HEK293T (cell line): Measurements from ENCODE around the gene RAD51B.

ENCODE experiments used
- CTCF ChIA-PET: fragments of 350-600 bp; formaldehyde crosslinking; extraction: SDS; loops from one replicate; lab custom pipeline; 2021; ENCODE audit warnings: antibody characterized with exemption, inconsistent platforms; lab: Yijun Ruan, JAX
- POLR2A ChIA-PET: fragments of 350-600 bp; formaldehyde crosslinking; extraction: SDS; loops from one replicate; lab custom pipeline; 2020; ENCODE audit warnings: antibody characterized with exemption, inconsistent platforms; lab: Yijun Ruan, JAX
- DNase-seq: peaks from one replicate; pipeline ENCODE4 v3.0.0; 2012; ENCODE audit warnings: mixed read lengths; ENCODE audit errors: extremely low spot score
- ARNT ChIP-seq: fragments of 450-650 bp; IDR thresholded peaks from 2 replicates; pipeline ENCODE4 v1.6.1; 2017; ENCODE audit warnings: mild to moderate bottlenecking
- BHLHE40 ChIP-seq: fragments of 450-650 bp; IDR thresholded peaks from 2 replicates; pipeline ENCODE4 v1.6.1; 2016; ENCODE audit warnings: mild to moderate bottlenecking, moderate library complexity, borderline replicate concordance
- CTBP1 ChIP-seq: fragments of 450-650 bp; IDR thresholded peaks from 2 replicates; pipeline ENCODE4 v1.6.1; 2016; ENCODE audit warnings: borderline replicate concordance
- ELF4 ChIP-seq: fragments of 450-650 bp; IDR thresholded peaks from 2 replicates; pipeline ENCODE4 v1.6.1; 2017; ENCODE audit warnings: antibody characterized with exemption
- FOXA1 ChIP-seq: fragments of 450-650 bp; IDR thresholded peaks from 2 replicates; pipeline ENCODE4 v1.6.1; 2016; ENCODE audit warnings: mild to moderate bottlenecking
- FOXK2 ChIP-seq: fragments of 450-650 bp; IDR thresholded peaks from 2 replicates; pipeline ENCODE4 v1.6.1; 2016; ENCODE audit warnings: mild to moderate bottlenecking
- FOXM1 ChIP-seq: fragments of 450-650 bp; IDR thresholded peaks from 2 replicates; pipeline ENCODE4 v1.6.1; 2017; ENCODE audit warnings: mild to moderate bottlenecking, borderline replicate concordance
- HDGF ChIP-seq: fragments of 450-650 bp; IDR thresholded peaks from 2 replicates; pipeline ENCODE4 v1.6.1; 2017; ENCODE audit warnings: antibody characterized with exemption, borderline replicate concordance
- L3MBTL2 ChIP-seq: fragments of 450-650 bp; conservative IDR thresholded peaks from 2 replicates; pipeline ENCODE4 v1.6.1; 2016; ENCODE audit warnings: mild to moderate bottlenecking
- LEF1 ChIP-seq: fragments of 450-650 bp; IDR thresholded peaks from 2 replicates; pipeline ENCODE4 v1.6.1; 2017; ENCODE audit warnings: mild to moderate bottlenecking, borderline replicate concordance
- NFRKB ChIP-seq: fragments of 450-650 bp; IDR thresholded peaks from 2 replicates; pipeline ENCODE4 v1.6.1; 2016; ENCODE audit warnings: mild to moderate bottlenecking, moderate library complexity
- PKNOX1 ChIP-seq: fragments of 450-650 bp; IDR thresholded peaks from 2 replicates; pipeline ENCODE4 v1.6.1; 2016
- SP1 ChIP-seq: fragments of 450-650 bp; IDR thresholded peaks from 2 replicates; pipeline ENCODE4 v1.6.1; 2017
- SUZ12 ChIP-seq: fragments of 450-650 bp; IDR thresholded peaks from 2 replicates; pipeline ENCODE4 v1.6.1; 2016; ENCODE audit warnings: mild to moderate bottlenecking
- TARDBP ChIP-seq: fragments of 450-650 bp; IDR thresholded peaks from 2 replicates; pipeline ENCODE4 v1.6.1; 2016
- ZNF384 ChIP-seq: fragments of 450-650 bp; IDR thresholded peaks from 2 replicates; pipeline ENCODE4 v1.6.1; 2016

RAD51B gene

GRCh38 chr14:68594737-68595380 lies 775.3 kb downstream of the RAD51B start:
- TF ChIP-seq TARDBP (no peak), PKNOX1 (no peak), ARNT (no peak), NFRKB (no peak), ZNF384 (no peak), FOXK2 (no peak), L3MBTL2 (no peak), SUZ12 (no peak), FOXA1 (no peak), CTBP1 (no peak), SP1 (no peak), ELF4 (no peak), BHLHE40 (no peak), HDGF (no peak), FOXM1 (no peak), LEF1 (no peak)
- CTCF ChIA-PET = no interaction called here
- POLR2A ChIA-PET = no interaction called here
- DNase-seq = no peak

GRCh38 chr14:68596211-68596610 lies 776.6 kb downstream of the RAD51B start:
- CTCF ChIA-PET = no interaction called here
- no peak for DNase-seq
- POLR2A ChIA-PET = no interaction called here
- TF ChIP-seq FOXM1 (no peak), TARDBP (no peak), SUZ12 (no peak), L3MBTL2 (no peak)

DNA sequence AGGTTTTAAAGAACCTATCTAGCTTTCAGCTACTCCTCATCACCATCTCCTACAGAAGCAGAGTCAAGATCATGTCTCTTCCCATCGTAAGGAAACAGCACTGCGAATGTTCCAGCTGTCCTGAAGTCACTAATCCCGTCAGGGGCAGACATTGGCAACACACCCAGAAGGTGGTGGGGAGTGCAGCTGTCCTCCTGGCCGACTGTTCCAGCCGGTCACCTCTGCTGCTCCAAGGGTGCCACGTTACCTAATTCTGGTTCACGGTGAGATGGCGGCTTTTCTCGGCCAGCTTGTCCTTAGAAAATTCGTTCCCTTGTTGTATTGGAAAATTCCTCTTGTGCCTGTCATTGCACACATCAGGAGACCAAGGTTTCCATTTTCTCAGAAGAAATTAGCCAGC lies 777.1 kb downstream of the RAD51B start:
- ChIA-PET CTCF (no interaction called here), POLR2A (no interaction called here)
- no peak for DNase-seq
- no peak for TF ChIP-seq SP1
- TF ChIP-seq PKNOX1 = no peak
- TF ChIP-seq NFRKB = no peak
- TF ChIP-seq HDGF = no peak
- no peak for TF ChIP-seq SUZ12
- TF ChIP-seq ELF4 = no peak
- no peak for TF ChIP-seq ARNT
- no peak for TF ChIP-seq FOXA1
- no peak for TF ChIP-seq FOXK2
- no peak for TF ChIP-seq L3MBTL2
- TF ChIP-seq TARDBP = no peak
- TF ChIP-seq FOXM1 = no peak
- no peak for TF ChIP-seq LEF1
- no peak for TF ChIP-seq BHLHE40
- no peak for TF ChIP-seq ZNF384
- TF ChIP-seq CTBP1 = no peak

DNA sequence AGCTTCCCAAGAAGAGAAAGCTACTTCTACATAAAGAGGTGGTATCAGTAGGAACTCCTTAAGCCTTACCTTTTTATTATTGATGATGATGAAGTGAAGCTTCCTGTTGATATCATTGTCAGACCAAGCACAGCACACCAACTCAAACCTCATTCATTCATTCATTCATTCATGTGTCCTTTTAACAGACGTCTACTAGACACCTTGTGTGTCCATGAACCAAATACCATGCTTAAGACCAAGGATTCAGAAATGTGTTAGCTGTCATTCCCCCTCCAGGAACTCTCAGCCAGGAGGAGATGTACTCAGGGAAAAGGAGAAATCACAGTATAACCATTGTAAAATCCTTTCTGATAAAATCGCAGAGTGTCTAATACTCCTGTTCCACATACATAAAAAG lies 778.5 kb downstream of the RAD51B start:
- TF ChIP-seq BHLHE40 (no peak), NFRKB (no peak), FOXK2 (no peak), SP1 (no peak), TARDBP (no peak), ZNF384 (no peak)
- ChIA-PET POLR2A (interaction anchor here (1.3 kb wide), 1 partner anchor 9 kb away, joined by 4 read pairs; no protein-coding TSS in a partner anchor), CTCF (no interaction called here)
- DNase-seq = no peak

DNA sequence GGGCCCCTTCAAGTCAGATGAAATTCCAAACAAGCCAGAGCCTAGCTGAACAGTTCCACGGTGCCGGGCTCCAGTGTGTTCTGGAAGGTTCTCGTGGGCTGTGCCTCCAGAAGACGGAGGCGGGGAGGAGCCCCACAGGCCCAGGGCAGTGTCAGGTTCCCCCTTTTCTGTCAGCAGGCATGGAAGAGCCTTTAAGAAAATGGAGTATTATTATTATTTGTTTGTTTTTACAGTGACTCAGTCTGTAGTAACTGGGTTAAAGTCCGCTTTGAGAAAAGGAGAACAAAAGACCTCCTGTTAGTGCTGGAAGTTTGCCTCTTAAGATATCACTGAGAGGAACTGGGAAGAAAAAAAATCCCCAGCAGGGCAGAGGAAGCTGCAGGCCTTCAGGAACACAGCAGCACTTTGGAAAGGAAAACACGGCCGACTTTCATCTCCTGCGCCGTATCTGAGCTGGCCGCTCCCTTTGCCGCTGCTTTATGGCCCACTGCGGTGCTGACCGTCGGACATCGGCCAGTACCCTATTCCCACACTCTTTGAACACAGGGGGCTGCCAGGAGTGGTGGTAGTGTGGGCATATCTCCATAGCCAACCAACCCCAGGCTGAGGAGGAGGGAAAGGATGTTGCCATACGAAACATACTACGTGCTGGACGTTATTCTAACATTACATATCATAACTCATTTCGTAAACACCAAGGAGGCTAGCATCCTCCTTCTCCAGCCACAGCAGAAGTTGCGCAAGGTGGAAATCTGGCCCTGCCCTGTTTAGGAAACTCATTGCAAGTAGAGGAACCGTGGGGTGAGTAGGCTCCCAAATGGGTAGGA lies 779.3 kb downstream of the RAD51B start:
- TF ChIP-seq HDGF = no peak
- no peak for DNase-seq
- ChIA-PET POLR2A (interaction anchor here (1.3 kb wide), 1 partner anchor 9 kb away, joined by 4 read pairs; no protein-coding TSS in a partner anchor), CTCF (no interaction called here)

DNA sequence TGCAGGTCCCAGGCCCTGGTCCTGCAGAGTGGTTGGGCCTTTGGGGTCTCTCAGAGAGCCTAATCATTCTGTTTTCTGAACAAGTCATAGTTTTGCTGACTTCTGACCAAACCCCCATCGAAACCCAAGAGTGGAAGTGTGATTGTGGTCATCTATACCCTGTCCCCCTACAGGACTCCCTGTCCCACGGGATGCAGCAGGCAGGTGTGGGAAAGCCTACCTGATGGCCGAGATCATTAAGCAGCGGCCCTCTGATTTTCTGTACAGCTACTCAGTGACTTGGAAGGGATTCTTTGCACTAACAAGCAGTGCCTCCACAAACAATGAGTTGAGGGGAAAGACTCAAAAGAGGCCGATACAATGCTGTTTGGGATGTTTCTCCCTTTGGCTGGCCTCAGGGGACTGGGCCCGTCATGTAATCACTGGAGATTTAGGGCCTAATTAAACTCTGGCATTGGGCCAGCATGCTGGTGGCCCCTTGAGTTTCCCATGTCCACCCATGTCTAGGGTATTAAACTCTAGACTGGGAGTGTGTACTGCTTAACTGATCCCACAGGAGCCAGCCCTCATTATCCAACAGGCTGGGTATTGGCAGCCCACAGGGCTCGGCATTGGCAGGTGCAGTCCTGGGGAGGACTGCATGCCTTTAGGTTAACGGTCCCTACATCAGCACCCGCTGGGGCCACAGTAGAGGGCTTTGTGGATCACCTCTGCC lies 780.5 kb downstream of the RAD51B start:
- ChIA-PET POLR2A (no interaction called here), CTCF (no interaction called here)
- no peak for DNase-seq
- TF ChIP-seq FOXA1 (no peak), L3MBTL2 (no peak), ARNT (no peak), FOXM1 (no peak), ELF4 (no peak), PKNOX1 (peak; percentile 48; the same call in 1 of the 2 replicates), BHLHE40 (no peak), ZNF384 (no peak)
